Neural cell (in vitro differentiated cells): ENCODE data around the gene RIPK3. TPM values are rescaled to one million over a fixed set of nuclear protein-coding genes. Genes with fewer than 3 reads are reported as not detected.

Source experiments
- H2AFZ ChIP-seq: fragments of 200-600, 300-800 bp; sonication (generic), shearing (Covaris generic); 2 replicates; pipeline ENCODE4 v1.6.0; 2014; ENCODE audit warnings: low read depth, mild to moderate bottlenecking, antibody characterized with exemption, low read length, moderate library complexity
- H3F3A ChIP-seq: fragments of 200-600 bp; shearing (Covaris generic); 2 replicates; pipeline ENCODE4 v1.6.1; 2016; ENCODE audit warnings: mild to moderate bottlenecking, moderate library complexity, mixed read lengths, antibody characterized with exemption, low read length; ENCODE audit not compliant: insufficient read depth, poor library complexity, severe bottlenecking
- H3K27ac ChIP-seq: fragments of 200-600, 300-800 bp; sonication (generic), shearing (Covaris generic); 2 replicates; pipeline ENCODE4 v1.5.1; 2014; ENCODE audit warnings: mild to moderate bottlenecking, low read length, moderate library complexity
- H3K27me3 ChIP-seq: fragments of 300-800, 200-600 bp; sonication (generic), shearing (Covaris generic); 2 replicates; pipeline ENCODE4 v1.6.0; 2014; ENCODE audit warnings: mild to moderate bottlenecking, low read depth, low read length, moderate library complexity; ENCODE audit not compliant: insufficient read depth
- H3K36me3 ChIP-seq: fragments of 300-800, 200-600 bp; sonication (generic), shearing (Covaris generic); 2 replicates; pipeline ENCODE4 v1.5.1; 2014; ENCODE audit warnings: mild to moderate bottlenecking, antibody characterized with exemption, low read length, moderate library complexity; ENCODE audit not compliant: insufficient read depth
- H3K4me2 ChIP-seq: fragments of 300-800, 200-600 bp; sonication (generic), shearing (Covaris generic); 2 replicates; pipeline ENCODE4 v1.6.0; 2014; ENCODE audit warnings: mild to moderate bottlenecking, low read length
- H3K4me3 ChIP-seq: fragments of 300-800, 200-600 bp; sonication (generic), shearing (Covaris generic); 2 replicates; pipeline ENCODE4 v1.5.1; 2014; ENCODE audit warnings: mild to moderate bottlenecking, low read length, moderate library complexity
- H3K79me2 ChIP-seq: fragments of 200-600 bp; shearing (Covaris generic); replicated peaks from 2 replicates; pipeline ENCODE4 v1.6.0; 2014; ENCODE audit warnings: mild to moderate bottlenecking, low read length, moderate library complexity; ENCODE audit not compliant: insufficient read depth
- H3K9ac ChIP-seq: fragments of 300-800, 200-600 bp; sonication (generic), shearing (Covaris generic); 2 replicates; pipeline ENCODE4 v1.6.1; 2016; ENCODE audit warnings: mild to moderate bottlenecking, low read length, mixed read lengths
- H3K9me2 ChIP-seq: fragments of 200-600 bp; shearing (Covaris generic); 2 replicates; pipeline ENCODE4 v1.6.1; 2016; ENCODE audit warnings: mild to moderate bottlenecking, low read length, mixed read lengths; ENCODE audit not compliant: insufficient read depth
- H3K9me3 ChIP-seq: fragments of 200-600, 300-800 bp; sonication (generic), shearing (Covaris generic); 2 replicates; pipeline ENCODE4 v1.6.1; 2016; ENCODE audit warnings: mild to moderate bottlenecking, mixed run types, low read length, moderate library complexity, mixed read lengths
- H4K20me1 ChIP-seq: fragments of 200-600 bp; shearing (Covaris generic); 2 replicates; pipeline ENCODE4 v1.6.1; 2016; ENCODE audit warnings: mild to moderate bottlenecking, mixed run types; ENCODE audit not compliant: insufficient read depth
- EP300 ChIP-seq: fragments of 450-650 bp; conservative IDR thresholded peaks from 2 replicates; pipeline ENCODE4 v1.6.1; 2014; ENCODE audit warnings: antibody characterized with exemption, mild to moderate bottlenecking, moderate library complexity; ENCODE audit not compliant: poor library complexity, severe bottlenecking
- EZH2 ChIP-seq: fragments of 200-600, 300-800 bp; shearing (Covaris generic), sonication (generic); IDR thresholded peaks from 2 replicates; pipeline ENCODE4 v1.6.1; 2014; ENCODE audit warnings: antibody characterized with exemption, low read length, borderline replicate concordance, mild to moderate bottlenecking; ENCODE audit not compliant: insufficient read depth, poor library complexity, severe bottlenecking
- MXI1 ChIP-seq: fragments of 450-650 bp; conservative IDR thresholded peaks from 2 replicates; pipeline ENCODE4 v1.6.1; 2014; ENCODE audit warnings: antibody characterized with exemption, mild to moderate bottlenecking; ENCODE audit not compliant: poor library complexity, severe bottlenecking
- POLR2AphosphoS5 ChIP-seq: IDR thresholded peaks from 2 replicates; pipeline ENCODE4 v1.6.1; 2012
- RAD21 ChIP-seq: fragments of 450-650 bp; conservative IDR thresholded peaks from 2 replicates; pipeline ENCODE4 v1.6.1; 2014; ENCODE audit warnings: antibody characterized with exemption, mild to moderate bottlenecking, moderate library complexity
- SMC3 ChIP-seq: fragments of 450-650 bp; conservative IDR thresholded peaks from 2 replicates; pipeline ENCODE4 v1.6.1; 2014; ENCODE audit warnings: antibody characterized with exemption, mild to moderate bottlenecking, moderate library complexity; ENCODE audit not compliant: poor library complexity
- TAF1 ChIP-seq: IDR thresholded peaks from 2 replicates; pipeline ENCODE4 v1.6.1; 2012; ENCODE audit warnings: low read depth
- polyA plus RNA-seq: library from polyadenylated mRNA; depleted of rRNA; stranded (reverse); fragments of >200 nt; gene quantifications from 2 replicates; pipeline ENCODE4 v1.2.3, GENCODE V29; 2014
- TF ChIP-seq, protein P1 (sequence below): fragments of 450-650 bp; IDR thresholded peaks from 2 replicates; pipeline ENCODE4 v1.5.1; 2014; ENCODE audit warnings: antibody characterized with exemption, mild to moderate bottlenecking, moderate library complexity; ENCODE audit not compliant: poor library complexity, severe bottlenecking
- TF ChIP-seq, protein P2 (sequence below): IDR thresholded peaks from 2 replicates; pipeline ENCODE4 v1.6.1; 2012; ENCODE audit warnings: borderline replicate concordance

The RIPK3 gene
- polyA plus RNA-seq, 1 donor from 2014 or later: not detected

GRCh38 chr14:24365600-24366412, 26.0 kb upstream of the RIPK3 start:
- Histone ChIP-seq H3K4me2 (no peak overlapping the region), H3K4me3 (peak overlapping the region; percentile 58), H2AFZ (no peak overlapping the region), H3K9ac (peak overlapping the region; percentile 29), H3K9me3 (no peaks in the 10 kb centered on the region), H3F3A (no peaks in the 10 kb centered on the region), H3K27ac (no peak overlapping the region), H4K20me1 (no peaks in the 10 kb centered on the region), H3K27me3 (peaks cover 23% of the 10 kb centered on the region), H3K9me2 (no peaks in the 10 kb centered on the region), H3K79me2 (no peaks in the 10 kb centered on the region), H3K36me3 (no peaks in the 10 kb centered on the region)
- TF ChIP-seq, protein P1, sequence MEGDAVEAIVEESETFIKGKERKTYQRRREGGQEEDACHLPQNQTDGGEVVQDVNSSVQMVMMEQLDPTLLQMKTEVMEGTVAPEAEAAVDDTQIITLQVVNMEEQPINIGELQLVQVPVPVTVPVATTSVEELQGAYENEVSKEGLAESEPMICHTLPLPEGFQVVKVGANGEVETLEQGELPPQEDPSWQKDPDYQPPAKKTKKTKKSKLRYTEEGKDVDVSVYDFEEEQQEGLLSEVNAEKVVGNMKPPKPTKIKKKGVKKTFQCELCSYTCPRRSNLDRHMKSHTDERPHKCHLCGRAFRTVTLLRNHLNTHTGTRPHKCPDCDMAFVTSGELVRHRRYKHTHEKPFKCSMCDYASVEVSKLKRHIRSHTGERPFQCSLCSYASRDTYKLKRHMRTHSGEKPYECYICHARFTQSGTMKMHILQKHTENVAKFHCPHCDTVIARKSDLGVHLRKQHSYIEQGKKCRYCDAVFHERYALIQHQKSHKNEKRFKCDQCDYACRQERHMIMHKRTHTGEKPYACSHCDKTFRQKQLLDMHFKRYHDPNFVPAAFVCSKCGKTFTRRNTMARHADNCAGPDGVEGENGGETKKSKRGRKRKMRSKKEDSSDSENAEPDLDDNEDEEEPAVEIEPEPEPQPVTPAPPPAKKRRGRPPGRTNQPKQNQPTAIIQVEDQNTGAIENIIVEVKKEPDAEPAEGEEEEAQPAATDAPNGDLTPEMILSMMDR: peak; percentile 59
- TF ChIP-seq SMC3 (peak; percentile 58), EP300 (no peak)

DNA sequence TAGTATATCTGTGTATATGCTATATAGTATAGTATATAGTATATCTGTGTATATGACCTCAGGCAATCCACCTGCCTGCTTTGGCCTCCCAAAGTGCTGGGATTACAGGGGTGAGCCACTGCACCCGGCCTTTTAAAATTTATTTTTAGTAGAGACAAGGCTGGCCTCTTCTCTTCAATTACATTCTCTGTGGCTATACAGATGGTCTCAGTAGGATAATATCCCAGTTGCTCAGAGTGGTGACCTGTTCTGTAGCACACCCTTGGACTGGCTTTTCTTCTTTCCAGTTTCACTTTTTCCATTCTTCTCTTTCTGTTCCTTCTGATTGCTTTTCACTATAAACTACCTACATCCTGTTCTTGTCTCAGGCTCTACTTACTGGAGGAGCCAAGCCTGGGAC, 25.1 kb upstream of the RIPK3 start:
- no peak for TF ChIP-seq SMC3
- TF ChIP-seq POLR2AphosphoS5: no peak
- no peak for TF ChIP-seq TAF1
- no peak for TF ChIP-seq RAD21
- H3K9me2 ChIP-seq: no peaks in the 10 kb centered on the region
- no peaks in the 10 kb centered on the region for H4K20me1 ChIP-seq
- no peaks in the 10 kb centered on the region for H3K79me2 ChIP-seq
- H3K4me3 ChIP-seq: no peak overlapping the region
- no peaks in the 10 kb centered on the region for H3K36me3 ChIP-seq
- no peak overlapping the region for H3K27ac ChIP-seq
- no peaks in the 10 kb centered on the region for H3K9me3 ChIP-seq
- H3K9ac ChIP-seq: no peak overlapping the region
- H2AFZ ChIP-seq: no peak overlapping the region
- no peaks in the 10 kb centered on the region for H3F3A ChIP-seq
- no peak overlapping the region for H3K4me2 ChIP-seq
- peaks cover 23% of the 10 kb centered on the region for H3K27me3 ChIP-seq

DNA sequence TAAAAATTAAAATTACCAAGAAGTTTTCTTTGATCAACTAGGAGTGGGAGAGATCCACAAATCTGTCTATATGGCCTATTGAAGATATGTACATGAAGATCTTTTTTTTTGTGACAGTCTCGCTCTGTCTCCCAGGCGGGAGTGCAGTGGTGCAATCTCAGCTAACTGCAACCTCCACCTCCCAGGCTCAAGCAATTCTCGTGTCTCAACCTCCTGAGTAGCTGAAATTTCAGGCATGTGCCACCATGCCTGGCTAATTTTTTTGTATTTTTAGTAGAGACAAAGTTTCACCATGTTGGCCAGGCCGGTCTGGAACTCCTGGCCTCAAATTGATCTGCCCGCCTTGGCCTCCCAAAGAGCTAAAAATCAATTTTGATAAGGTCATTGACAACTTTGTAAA, 23.6 kb upstream of the RIPK3 start:
- Histone ChIP-seq H3K4me2 (no peak overlapping the region), H3K9me3 (no peaks in the 10 kb centered on the region)

More for the DNA sequence above, 23.6 kb upstream of the RIPK3 start:
- Histone ChIP-seq H3K79me2 (no peaks in the 10 kb centered on the region), H3F3A (no peaks in the 10 kb centered on the region), H3K4me3 (no peak overlapping the region), H3K27ac (no peak overlapping the region), H3K36me3 (no peaks in the 10 kb centered on the region), H2AFZ (no peak overlapping the region), H3K9me2 (no peaks in the 10 kb centered on the region), H4K20me1 (no peaks in the 10 kb centered on the region), H3K9ac (no peak overlapping the region), H3K27me3 (peaks cover 28% of the 10 kb centered on the region)
- no peak for TF ChIP-seq TAF1
- TF ChIP-seq, protein P2, sequence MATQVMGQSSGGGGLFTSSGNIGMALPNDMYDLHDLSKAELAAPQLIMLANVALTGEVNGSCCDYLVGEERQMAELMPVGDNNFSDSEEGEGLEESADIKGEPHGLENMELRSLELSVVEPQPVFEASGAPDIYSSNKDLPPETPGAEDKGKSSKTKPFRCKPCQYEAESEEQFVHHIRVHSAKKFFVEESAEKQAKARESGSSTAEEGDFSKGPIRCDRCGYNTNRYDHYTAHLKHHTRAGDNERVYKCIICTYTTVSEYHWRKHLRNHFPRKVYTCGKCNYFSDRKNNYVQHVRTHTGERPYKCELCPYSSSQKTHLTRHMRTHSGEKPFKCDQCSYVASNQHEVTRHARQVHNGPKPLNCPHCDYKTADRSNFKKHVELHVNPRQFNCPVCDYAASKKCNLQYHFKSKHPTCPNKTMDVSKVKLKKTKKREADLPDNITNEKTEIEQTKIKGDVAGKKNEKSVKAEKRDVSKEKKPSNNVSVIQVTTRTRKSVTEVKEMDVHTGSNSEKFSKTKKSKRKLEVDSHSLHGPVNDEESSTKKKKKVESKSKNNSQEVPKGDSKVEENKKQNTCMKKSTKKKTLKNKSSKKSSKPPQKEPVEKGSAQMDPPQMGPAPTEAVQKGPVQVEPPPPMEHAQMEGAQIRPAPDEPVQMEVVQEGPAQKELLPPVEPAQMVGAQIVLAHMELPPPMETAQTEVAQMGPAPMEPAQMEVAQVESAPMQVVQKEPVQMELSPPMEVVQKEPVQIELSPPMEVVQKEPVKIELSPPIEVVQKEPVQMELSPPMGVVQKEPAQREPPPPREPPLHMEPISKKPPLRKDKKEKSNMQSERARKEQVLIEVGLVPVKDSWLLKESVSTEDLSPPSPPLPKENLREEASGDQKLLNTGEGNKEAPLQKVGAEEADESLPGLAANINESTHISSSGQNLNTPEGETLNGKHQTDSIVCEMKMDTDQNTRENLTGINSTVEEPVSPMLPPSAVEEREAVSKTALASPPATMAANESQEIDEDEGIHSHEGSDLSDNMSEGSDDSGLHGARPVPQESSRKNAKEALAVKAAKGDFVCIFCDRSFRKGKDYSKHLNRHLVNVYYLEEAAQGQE: no peak
- no peak for TF ChIP-seq EZH2
- TF ChIP-seq, protein P1: no peak
- no peak for TF ChIP-seq POLR2AphosphoS5
- no peak for TF ChIP-seq MXI1
- TF ChIP-seq RAD21: no peak
- no peak for TF ChIP-seq SMC3
- TF ChIP-seq EP300: no peak
